ENCODE data around the gene RP2.

RP2 gene

GRCh38 chrX:46814966-46815365 is 21.9 kb upstream of the RP2 start:
- 92% methylated on average over 7 of the region's 7 CpGs for WGBS
- no peaks in the 10 kb centered on the region for H3K27me3 ChIP-seq (ENCODE audit: insufficient read depth, low read length)
- no peak overlapping the region for H3K9ac ChIP-seq (ENCODE audit: low read depth, low read length)
- no peaks in the 10 kb centered on the region for H3K9me3 ChIP-seq (ENCODE audit: insufficient read depth, low read depth, low read length)
- no peaks in the 10 kb centered on the region for H3K4me1 ChIP-seq (ENCODE audit: insufficient read depth, low read length)
- H3K36me3 ChIP-seq (ENCODE audit: insufficient read depth, low read length) = no peaks in the 10 kb centered on the region
- no peak overlapping the region for H3K27ac ChIP-seq (ENCODE audit: low read depth, low read length)
- no peak overlapping the region for H3K4me3 ChIP-seq (ENCODE audit: low read length)

DNA sequence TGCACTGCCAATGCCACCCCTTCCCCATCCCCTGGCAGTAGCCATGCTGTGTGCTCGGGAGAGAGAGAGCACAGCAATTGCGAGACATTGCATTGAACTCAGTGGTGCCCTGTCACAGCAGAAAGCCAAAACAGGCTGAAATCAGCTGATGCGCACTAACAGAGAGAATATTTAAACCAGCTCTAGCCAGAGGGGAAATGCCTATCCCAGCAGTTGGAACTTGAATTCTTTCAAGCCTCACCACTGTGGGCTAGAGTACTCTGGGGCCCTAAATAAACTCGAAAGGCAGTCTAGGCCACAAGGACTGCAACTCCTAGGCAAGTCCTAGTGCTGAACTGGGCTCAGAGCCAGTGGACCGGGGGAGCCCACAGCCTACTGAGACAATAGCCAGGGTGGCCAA is 17.7 kb upstream of the RP2 start:
- Histone ChIP-seq H3K4me3 (ENCODE audit: low read length) (no peak overlapping the region), H3K9ac (ENCODE audit: low read depth, low read length) (no peak overlapping the region), H3K27ac (ENCODE audit: low read depth, low read length) (no peak overlapping the region), H3K36me3 (ENCODE audit: insufficient read depth, low read length) (no peaks in the 10 kb centered on the region), H3K4me1 (ENCODE audit: insufficient read depth, low read length) (no peaks in the 10 kb centered on the region), H3K9me3 (ENCODE audit: insufficient read depth, low read depth, low read length) (no peaks in the 10 kb centered on the region), H3K27me3 (ENCODE audit: insufficient read depth, low read length) (no peaks in the 10 kb centered on the region)
- 86% methylated on average over 5 of the region's 5 CpGs for WGBS

- no peaks in the 10 kb centered on the region for H3K27me3 ChIP-seq (ENCODE audit: insufficient read depth, low read length)
- H3K9me3 ChIP-seq (ENCODE audit: insufficient read depth, low read depth, low read length) = no peaks in the 10 kb centered on the region
- no peaks in the 10 kb centered on the region for H3K4me1 ChIP-seq (ENCODE audit: insufficient read depth, low read length)
- no peak overlapping the region for H3K27ac ChIP-seq (ENCODE audit: low read depth, low read length)
- 89% methylated on average over 4 of the region's 4 CpGs for WGBS
- no peaks in the 10 kb centered on the region for H3K36me3 ChIP-seq (ENCODE audit: insufficient read depth, low read length)
- H3K4me3 ChIP-seq (ENCODE audit: low read length) = no peak overlapping the region
- H3K9ac ChIP-seq (ENCODE audit: low read depth, low read length) = no peak overlapping the region
These were observed 16.3 kb upstream of the RP2 start for GRCh38 chrX:46820391-46821100.

GRCh38 chrX:46823481-46823880 is 13.4 kb upstream of the RP2 start:
- Histone ChIP-seq H3K9ac (ENCODE audit: low read depth, low read length) (no peak overlapping the region), H3K27ac (ENCODE audit: low read depth, low read length) (no peak overlapping the region), H3K9me3 (ENCODE audit: insufficient read depth, low read depth, low read length) (no peaks in the 10 kb centered on the region), H3K4me1 (ENCODE audit: insufficient read depth, low read length) (no peaks in the 10 kb centered on the region), H3K27me3 (ENCODE audit: insufficient read depth, low read length) (no peaks in the 10 kb centered on the region), H3K36me3 (ENCODE audit: insufficient read depth, low read length) (no peaks in the 10 kb centered on the region), H3K4me3 (ENCODE audit: low read length) (no peak overlapping the region)
- WGBS = 82% methylated on average over 2 of the region's 2 CpGs

- no peaks in the 10 kb centered on the region for H3K27me3 ChIP-seq (ENCODE audit: insufficient read depth, low read length)
- no peaks in the 10 kb centered on the region for H3K9me3 ChIP-seq (ENCODE audit: insufficient read depth, low read depth, low read length)
- H3K4me1 ChIP-seq (ENCODE audit: insufficient read depth, low read length) = no peaks in the 10 kb centered on the region
- H3K36me3 ChIP-seq (ENCODE audit: insufficient read depth, low read length) = no peaks in the 10 kb centered on the region
- H3K27ac ChIP-seq (ENCODE audit: low read depth, low read length) = no peak overlapping the region
- WGBS = 92% methylated on average over 6 of the region's 6 CpGs
- H3K9ac ChIP-seq (ENCODE audit: low read depth, low read length) = no peak overlapping the region
- no peak overlapping the region for H3K4me3 ChIP-seq (ENCODE audit: low read length)
These were observed 5.0 kb upstream of the RP2 start for GRCh38 chrX:46831765-46832327.

- Histone ChIP-seq H3K27me3 (ENCODE audit: insufficient read depth, low read length) (no peaks in the 10 kb centered on the region), H3K27ac (ENCODE audit: low read depth, low read length) (no peak overlapping the region), H3K36me3 (ENCODE audit: insufficient read depth, low read length) (no peaks in the 10 kb centered on the region), H3K4me1 (ENCODE audit: insufficient read depth, low read length) (no peaks in the 10 kb centered on the region), H3K9me3 (ENCODE audit: insufficient read depth, low read depth, low read length) (no peaks in the 10 kb centered on the region), H3K4me3 (ENCODE audit: low read length) (peak overlapping the region; percentile 96), H3K9ac (ENCODE audit: low read depth, low read length) (peak overlapping the region; percentile 79)
- WGBS = 3% methylated on average over 12 of the region's 20 CpGs
These were observed 979 bp downstream of the RP2 start for GRCh38 chrX:46837558-46838485.

GRCh38 chrX:46838486-46838870 is 1.6 kb downstream of the RP2 start:
- WGBS = no CpG with 5 or more reads among the region's 1 CpG
- H3K27ac ChIP-seq (ENCODE audit: low read depth, low read length) = no peak overlapping the region
- H3K4me1 ChIP-seq (ENCODE audit: insufficient read depth, low read length) = no peaks in the 10 kb centered on the region
- peak overlapping the region; percentile 96 for H3K4me3 ChIP-seq (ENCODE audit: low read length)
- no peak overlapping the region for H3K9ac ChIP-seq (ENCODE audit: low read depth, low read length)
- H3K9me3 ChIP-seq (ENCODE audit: insufficient read depth, low read depth, low read length) = no peaks in the 10 kb centered on the region
- H3K27me3 ChIP-seq (ENCODE audit: insufficient read depth, low read length) = no peaks in the 10 kb centered on the region
- no peaks in the 10 kb centered on the region for H3K36me3 ChIP-seq (ENCODE audit: insufficient read depth, low read length)

DNA sequence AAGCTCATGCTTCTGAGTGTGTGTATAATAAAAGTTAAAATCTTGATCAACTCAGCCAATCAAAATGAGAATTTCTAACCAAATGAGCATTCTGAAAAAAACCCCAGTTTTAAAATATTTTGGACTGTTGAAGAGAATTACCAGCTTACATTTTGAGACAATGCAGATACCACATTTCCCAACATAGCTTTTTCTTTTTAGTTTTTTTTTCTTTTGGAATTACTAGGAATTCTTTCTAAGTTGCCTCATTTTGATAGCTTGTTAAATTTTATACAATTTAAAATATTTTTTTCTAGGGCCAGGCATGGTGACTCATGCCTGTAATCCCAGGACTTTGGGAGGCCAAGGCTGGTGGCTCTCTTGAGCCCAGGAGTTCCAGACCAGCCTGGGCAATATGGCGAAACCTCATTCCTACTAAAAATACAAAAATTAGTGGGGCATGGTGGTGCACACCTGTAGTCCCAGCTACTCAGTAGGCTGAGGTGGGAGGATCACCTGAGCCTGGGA is 2.2 kb downstream of the RP2 start:
- H3K36me3 ChIP-seq (ENCODE audit: insufficient read depth, low read length) = no peaks in the 10 kb centered on the region
- no peaks in the 10 kb centered on the region for H3K9me3 ChIP-seq (ENCODE audit: insufficient read depth, low read depth, low read length)
- no peak overlapping the region; the same call in 1 of the 2 replicates for H3K4me3 ChIP-seq (ENCODE audit: low read length)
- no peaks in the 10 kb centered on the region for H3K4me1 ChIP-seq (ENCODE audit: insufficient read depth, low read length)
- no peak overlapping the region for H3K27ac ChIP-seq (ENCODE audit: low read depth, low read length)
- no peak overlapping the region for H3K9ac ChIP-seq (ENCODE audit: low read depth, low read length)
- no CpG with 5 or more reads among the region's 1 CpG for WGBS
- no peaks in the 10 kb centered on the region for H3K27me3 ChIP-seq (ENCODE audit: insufficient read depth, low read length)

- 79% methylated on average over 1 of the region's 1 CpG for WGBS
- H3K4me1 ChIP-seq (ENCODE audit: insufficient read depth, low read length) = no peaks in the 10 kb centered on the region
- no peaks in the 10 kb centered on the region for H3K9me3 ChIP-seq (ENCODE audit: insufficient read depth, low read depth, low read length)
- no peak overlapping the region for H3K9ac ChIP-seq (ENCODE audit: low read depth, low read length)
- H3K36me3 ChIP-seq (ENCODE audit: insufficient read depth, low read length) = no peaks in the 10 kb centered on the region
- H3K27me3 ChIP-seq (ENCODE audit: insufficient read depth, low read length) = no peaks in the 10 kb centered on the region
- no peak overlapping the region for H3K4me3 ChIP-seq (ENCODE audit: low read length)
- no peak overlapping the region for H3K27ac ChIP-seq (ENCODE audit: low read depth, low read length)
These were observed 4.1 kb downstream of the RP2 start for GRCh38 chrX:46840946-46841345.

GRCh38 chrX:46841346-46841745 is 4.5 kb downstream of the RP2 start:
- no peak overlapping the region for H3K27ac ChIP-seq (ENCODE audit: low read depth, low read length)

GRCh38 chrX:46844913-46845312 is 8.1 kb downstream of the RP2 start:
- no peak overlapping the region for H3K27ac ChIP-seq (ENCODE audit: low read depth, low read length)
- no peaks in the 10 kb centered on the region for H3K36me3 ChIP-seq (ENCODE audit: insufficient read depth, low read length)
- no peaks in the 10 kb centered on the region for H3K27me3 ChIP-seq (ENCODE audit: insufficient read depth, low read length)
- no peak overlapping the region for H3K4me3 ChIP-seq (ENCODE audit: low read length)
- H3K9ac ChIP-seq (ENCODE audit: low read depth, low read length) = no peak overlapping the region
- no peaks in the 10 kb centered on the region for H3K4me1 ChIP-seq (ENCODE audit: insufficient read depth, low read length)
- no peaks in the 10 kb centered on the region for H3K9me3 ChIP-seq (ENCODE audit: insufficient read depth, low read depth, low read length)

More at GRCh38 chrX:46841346-46841745, 4.5 kb downstream of the RP2 start:
- Histone ChIP-seq H3K4me1 (ENCODE audit: insufficient read depth, low read length) (no peaks in the 10 kb centered on the region), H3K4me3 (ENCODE audit: low read length) (no peak overlapping the region), H3K9ac (ENCODE audit: low read depth, low read length) (no peak overlapping the region), H3K36me3 (ENCODE audit: insufficient read depth, low read length) (no peaks in the 10 kb centered on the region), H3K27me3 (ENCODE audit: insufficient read depth, low read length) (no peaks in the 10 kb centered on the region), H3K9me3 (ENCODE audit: insufficient read depth, low read depth, low read length) (no peaks in the 10 kb centered on the region)
- WGBS = 96% methylated on average over 1 of the region's 1 CpG

Data from HUES64 (cell line).